Epithelial cell of proximal tubule (primary cell): Measurements from ENCODE around the gene EIF3K. TPM values are rescaled to one million over a fixed set of nuclear protein-coding genes. Genes with fewer than 3 reads are reported as not detected.
A peak's percentile ranks its signal among the peaks of the same experiment; 100 is the strongest.

ENCODE experiments used
- DNase-seq: peaks from one replicate; pipeline ENCODE4 v3.0.0-alpha.2; 2011; ENCODE audit warnings: low read depth
- H3K4me3 ChIP-seq: 2 replicates; pipeline ENCODE4 v1.5.1; 2011; ENCODE audit warnings: low read depth, mild to moderate bottlenecking, low read length
- total RNA-seq: library from RNA; depleted of rRNA; stranded (reverse); fragments of >200 nt; gene quantifications from 2 replicates; pipeline ENCODE4 v1.2.3, GENCODE V29; 2015
- TF ChIP-seq, protein P1 (sequence below): conservative IDR thresholded peaks from 2 replicates; pipeline ENCODE4 v1.5.1; 2012; ENCODE audit warnings: low read depth, mild to moderate bottlenecking, low read length

EIF3K gene
- total RNA-seq, 1 donor from 2014 or later = 564 TPM

DNA sequence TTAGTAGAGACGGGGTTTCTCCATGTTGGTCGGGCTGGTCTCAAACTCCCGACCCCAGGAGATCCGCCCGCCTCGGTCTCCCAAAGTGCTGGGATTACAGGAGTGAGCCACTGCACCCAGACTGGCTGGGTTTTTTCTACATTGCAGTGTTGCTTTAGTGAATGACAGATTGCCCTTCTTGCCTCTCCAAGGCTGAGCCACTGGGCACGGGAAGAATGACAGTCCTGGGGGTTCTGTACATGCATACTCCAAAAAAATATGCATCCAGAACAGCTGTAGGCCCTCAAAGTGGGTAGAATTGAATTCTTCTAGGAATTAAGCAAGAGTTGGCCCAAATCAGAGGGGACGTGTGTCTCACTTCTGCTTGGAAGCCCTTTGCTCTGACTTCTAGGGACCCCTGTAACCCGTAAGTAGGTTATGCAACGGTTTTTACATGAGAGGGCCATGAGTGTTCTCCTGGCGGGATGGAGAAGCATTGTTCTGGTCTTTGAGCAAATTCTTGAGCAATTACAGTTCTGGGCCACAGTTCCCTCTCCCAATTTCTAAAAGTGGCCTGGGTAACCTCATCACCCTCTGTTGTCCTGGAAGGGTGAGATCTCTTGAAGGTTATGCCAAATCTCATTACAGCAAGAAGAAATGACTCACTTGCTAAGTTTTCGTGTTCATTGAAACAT, 32.1 kb downstream of the EIF3K start:
- DNase-seq = no peak
- TF ChIP-seq, protein P1, sequence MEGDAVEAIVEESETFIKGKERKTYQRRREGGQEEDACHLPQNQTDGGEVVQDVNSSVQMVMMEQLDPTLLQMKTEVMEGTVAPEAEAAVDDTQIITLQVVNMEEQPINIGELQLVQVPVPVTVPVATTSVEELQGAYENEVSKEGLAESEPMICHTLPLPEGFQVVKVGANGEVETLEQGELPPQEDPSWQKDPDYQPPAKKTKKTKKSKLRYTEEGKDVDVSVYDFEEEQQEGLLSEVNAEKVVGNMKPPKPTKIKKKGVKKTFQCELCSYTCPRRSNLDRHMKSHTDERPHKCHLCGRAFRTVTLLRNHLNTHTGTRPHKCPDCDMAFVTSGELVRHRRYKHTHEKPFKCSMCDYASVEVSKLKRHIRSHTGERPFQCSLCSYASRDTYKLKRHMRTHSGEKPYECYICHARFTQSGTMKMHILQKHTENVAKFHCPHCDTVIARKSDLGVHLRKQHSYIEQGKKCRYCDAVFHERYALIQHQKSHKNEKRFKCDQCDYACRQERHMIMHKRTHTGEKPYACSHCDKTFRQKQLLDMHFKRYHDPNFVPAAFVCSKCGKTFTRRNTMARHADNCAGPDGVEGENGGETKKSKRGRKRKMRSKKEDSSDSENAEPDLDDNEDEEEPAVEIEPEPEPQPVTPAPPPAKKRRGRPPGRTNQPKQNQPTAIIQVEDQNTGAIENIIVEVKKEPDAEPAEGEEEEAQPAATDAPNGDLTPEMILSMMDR = no peak

DNA sequence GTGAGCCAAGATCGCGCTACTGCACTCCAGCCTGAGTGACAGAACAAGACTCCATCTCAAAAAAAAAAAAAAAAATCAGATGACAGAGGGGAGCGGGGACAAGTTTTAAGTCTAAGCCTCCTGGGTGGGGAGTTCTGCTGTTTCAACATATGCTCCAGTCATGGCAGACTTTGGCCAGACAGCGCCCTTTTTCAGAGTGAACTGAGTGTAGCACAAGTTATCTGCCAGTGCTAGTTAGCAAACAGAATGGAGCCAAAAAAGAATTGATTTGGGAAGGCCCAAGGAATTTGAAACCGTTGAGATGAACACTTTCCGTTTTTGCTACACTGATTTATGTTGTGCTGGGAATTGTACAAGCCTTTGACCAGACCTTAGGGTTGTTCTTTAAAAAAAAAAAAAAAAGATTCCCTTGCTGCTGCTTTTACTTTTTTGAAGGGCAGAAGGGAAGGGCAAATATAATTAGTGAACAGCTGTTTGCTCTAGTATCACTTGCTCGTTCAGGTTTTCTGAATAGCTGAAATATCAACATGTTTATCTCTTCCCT, 34.1 kb downstream of the EIF3K start:
- DNase-seq = no peak
- H3K4me3 ChIP-seq = peak overlapping the region; percentile 2
- TF ChIP-seq, protein P1 = no peak

More for the DNA sequence above, 32.1 kb downstream of the EIF3K start:
- peak overlapping the region; percentile 89 for H3K4me3 ChIP-seq

DNA sequence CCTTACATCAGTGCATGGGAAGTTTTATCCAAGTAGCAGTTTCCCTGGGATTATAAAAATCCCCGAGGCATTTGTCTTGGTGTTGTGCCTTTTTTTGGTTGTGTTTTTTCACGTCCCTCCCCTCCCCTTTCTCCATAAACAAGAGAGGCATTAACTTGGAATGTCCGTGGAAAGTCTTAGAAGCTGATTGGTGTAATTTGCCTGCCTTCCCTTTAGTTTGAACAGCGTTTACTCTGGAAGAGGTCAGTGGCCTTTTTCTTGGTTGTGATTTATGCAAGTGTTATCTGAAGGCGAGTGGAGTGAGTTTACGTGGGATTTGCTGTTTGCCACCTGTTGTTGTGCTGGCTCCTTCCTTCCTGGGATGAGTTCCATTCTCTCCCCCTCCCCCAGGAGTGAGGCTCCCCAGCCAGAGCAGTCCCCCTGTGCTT, 35.7 kb downstream of the EIF3K start:
- TF ChIP-seq, protein P1 = no peak
- no peak for DNase-seq
- no peak overlapping the region for H3K4me3 ChIP-seq

DNA sequence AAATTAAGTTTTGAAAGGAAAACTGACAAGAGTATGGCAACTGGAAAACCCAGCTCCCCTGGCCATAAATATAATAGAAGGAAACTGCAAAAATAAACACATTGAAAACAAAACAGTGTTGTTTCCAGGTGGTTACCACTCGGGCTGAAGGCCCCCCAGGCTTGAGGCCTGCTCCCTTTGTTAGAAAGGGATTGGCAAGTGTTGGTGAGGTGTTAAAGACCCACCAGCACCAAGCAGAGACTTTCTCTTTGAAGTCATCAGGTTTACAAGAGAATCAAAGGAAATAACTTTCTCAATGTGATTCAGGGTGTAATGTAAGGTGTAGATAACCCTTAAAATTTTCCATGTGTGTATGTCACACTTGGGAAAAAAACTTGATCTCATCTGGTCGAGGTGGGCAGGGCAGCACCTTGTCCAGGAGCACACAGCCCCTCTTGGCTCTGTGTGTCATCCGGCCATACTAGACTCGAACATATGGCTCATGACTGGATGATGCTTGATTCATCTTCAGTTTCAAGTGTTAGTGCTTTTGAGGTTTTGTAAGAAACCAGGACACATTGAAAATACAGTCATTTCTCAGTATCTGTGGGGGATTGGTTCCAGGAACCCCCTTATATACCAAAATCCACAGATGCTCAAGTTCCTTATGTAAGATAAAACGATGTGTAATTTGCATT, 36.3 kb downstream of the EIF3K start:
- H3K4me3 ChIP-seq = no peak overlapping the region
- TF ChIP-seq, protein P1 = no peak
- no peak for DNase-seq

DNA sequence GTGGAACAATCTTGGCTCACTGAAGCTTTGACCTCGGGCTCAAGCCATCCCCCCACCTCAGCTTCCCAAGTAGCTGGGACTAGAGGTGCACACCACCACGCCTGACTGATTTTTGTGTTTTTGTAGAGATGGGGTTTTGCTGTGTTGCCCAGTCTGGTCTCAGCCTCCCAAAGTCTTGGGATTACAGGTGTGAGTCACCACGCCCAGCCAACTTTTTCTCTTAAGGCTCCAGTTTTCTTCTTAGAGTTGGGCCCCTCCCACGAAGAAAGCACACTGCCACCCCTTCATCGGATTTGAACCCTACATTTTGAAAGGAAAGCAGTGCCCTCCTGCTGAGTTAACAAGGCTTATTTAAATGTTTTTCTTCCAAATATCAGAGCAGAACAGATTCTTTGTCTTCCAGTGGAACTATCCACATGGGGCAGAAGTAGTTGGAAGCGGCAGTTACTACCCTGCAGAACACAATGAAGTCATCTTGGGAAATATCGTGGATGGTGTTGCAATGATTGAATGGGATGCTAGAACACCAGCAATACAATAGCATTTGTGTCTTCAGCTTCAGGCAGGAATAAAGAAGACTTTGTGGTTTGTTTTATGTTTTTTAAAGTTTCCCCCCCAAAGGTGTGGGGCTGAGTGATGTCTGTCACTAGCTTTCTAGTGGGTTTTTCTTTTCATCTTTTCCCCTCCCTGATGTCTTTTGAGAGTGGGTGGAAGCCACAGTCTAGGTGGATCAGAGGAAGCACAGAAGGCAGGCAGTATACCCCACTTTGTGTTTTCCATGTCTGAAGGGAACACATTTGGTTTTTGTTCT, 37.4 kb downstream of the EIF3K start:
- no peak overlapping the region for H3K4me3 ChIP-seq
- TF ChIP-seq, protein P1 = no peak
- no peak for DNase-seq

DNA sequence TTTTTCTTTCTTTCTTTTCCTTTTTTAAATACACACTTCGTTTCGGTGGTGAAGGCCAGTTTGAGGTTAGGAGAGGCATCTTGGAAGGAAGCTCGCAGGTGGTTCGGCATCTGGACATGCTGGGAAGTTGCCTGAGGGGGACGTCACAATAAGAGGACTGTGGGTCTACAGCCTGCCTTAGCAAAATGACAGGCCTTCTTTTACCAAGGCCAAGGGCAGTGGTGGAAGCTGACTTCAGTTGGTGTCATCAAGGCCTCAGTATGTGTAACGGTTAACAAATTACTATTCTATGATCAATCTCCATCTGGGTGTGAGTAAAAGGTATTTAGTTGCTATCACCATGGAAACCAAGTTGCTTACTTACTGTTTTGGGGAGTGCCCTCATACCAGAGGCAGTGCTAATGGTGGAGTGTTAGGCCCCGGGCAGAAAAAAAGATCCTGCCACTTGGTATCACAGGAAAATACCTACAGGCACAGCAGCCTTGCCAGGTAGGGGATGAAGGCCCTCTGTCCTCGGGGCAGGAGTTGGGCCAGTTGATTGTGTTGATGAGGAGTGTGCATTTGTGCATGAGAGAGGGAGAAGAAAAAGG, 38.7 kb downstream of the EIF3K start:
- DNase-seq = peak; percentile 97
- TF ChIP-seq, protein P1 = no peak
- H3K4me3 ChIP-seq = peak overlapping the region; percentile 7
